ENCODE results near the gene TP53TG5. TPM values are rescaled to one million over a fixed set of nuclear protein-coding genes. Genes with fewer than 3 reads are reported as not detected.

TP53TG5 gene
- total and polyA plus RNA-seq, 2 of the 8 experiments (the other 6 are each of a cell fraction or from before 2014, with no cell fraction given) = not detected

DNA sequence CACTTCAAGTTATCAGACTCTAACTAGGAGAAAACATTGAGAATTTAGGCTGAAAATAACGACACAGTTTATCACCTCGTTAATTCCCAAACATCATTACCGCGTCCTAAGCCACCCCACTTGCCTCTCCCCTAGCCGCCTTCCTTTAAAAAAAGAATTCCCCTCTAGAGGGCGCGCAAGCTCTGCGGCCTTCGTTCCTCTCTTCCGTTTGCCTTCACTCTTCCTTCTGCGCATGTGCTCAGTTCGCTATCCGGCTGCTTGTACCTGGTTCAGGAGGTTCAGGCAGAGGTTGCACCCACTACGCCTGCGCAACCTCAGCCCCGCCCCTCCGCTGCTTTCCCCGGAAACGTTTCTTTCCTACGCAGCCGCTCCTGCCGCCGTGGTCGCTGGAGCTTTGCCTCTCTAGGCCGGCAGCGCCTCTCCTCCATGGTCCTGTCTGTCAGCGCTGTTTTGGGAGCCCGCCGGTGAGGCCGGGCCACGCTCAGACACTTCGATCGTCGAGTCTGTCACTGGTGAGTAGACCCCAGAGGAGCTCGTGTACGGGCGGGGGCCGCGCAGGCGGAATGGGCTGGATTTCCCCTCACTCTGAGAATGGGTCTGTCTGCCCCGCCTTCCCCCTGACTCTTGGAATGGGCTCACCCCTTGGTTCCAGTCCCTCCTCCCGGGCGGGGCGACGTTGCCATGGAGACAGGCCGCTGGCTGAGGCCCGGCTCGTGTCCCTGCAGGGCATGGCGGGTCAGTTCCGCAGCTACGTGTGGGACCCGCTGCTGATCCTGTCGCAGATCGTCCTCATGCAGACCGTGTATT, 15.1 kb downstream of the TP53TG5 start, which contains the start of gene SYS1 (continued):
- TF ChIP-seq CBX8 (IDR thresholded peaks at IDR 0.05; ENCODE audit: borderline replicate concordance, low read depth, low read length) (no peak), RBBP5 (IDR thresholded peaks at IDR 0.05; ENCODE audit: borderline replicate concordance, low read depth, low read length) (peak; percentile 74; the same call in 1 of the 2 replicates), EZH2 (IDR thresholded peaks at IDR 0.05; ENCODE audit: low read depth, low read length, severe bottlenecking) (no peak), SP2 (IDR thresholded peaks at IDR 0.05; ENCODE audit: low read length) (peak; percentile 82), GABPA (IDR thresholded peaks at IDR 0.05; ENCODE audit: borderline replicate concordance, insufficient read depth, low read length) (no peak), RXRA (IDR thresholded peaks at IDR 0.05; ENCODE audit: insufficient read depth, low read depth, low read length) (no peak), JUN (IDR thresholded peaks at IDR 0.05; ENCODE audit: low read depth, low read length) (no peak), CREB1 (IDR thresholded peaks at IDR 0.05) (peak; percentile 45), RFX5 (IDR thresholded peaks at IDR 0.05; ENCODE audit: borderline replicate concordance, low read depth, low read length) (no peak), TBP (IDR thresholded peaks at IDR 0.05; ENCODE audit: low read depth, low read length) (peak; percentile 49), SUZ12 (IDR thresholded peaks at IDR 0.05; ENCODE audit: low read length) (no peak), GTF2F1 (IDR thresholded peaks at IDR 0.05; ENCODE audit: borderline replicate concordance, low read depth, low read length) (no peak), SIX5 (IDR thresholded peaks at IDR 0.05; ENCODE audit: low read depth, low read length) (no peak), USF2 (IDR thresholded peaks at IDR 0.05; ENCODE audit: low read length) (peak; percentile 26; the same call in 1 of the 2 replicates), TEAD4 (IDR thresholded peaks at IDR 0.05; ENCODE audit: low read depth, low read length) (no peak), NRF1 (IDR thresholded peaks at IDR 0.05; ENCODE audit: low read depth, low read length) (peak; percentile 99), NANOG (IDR thresholded peaks at IDR 0.05; ENCODE audit: insufficient read depth, low read depth, low read length, poor library complexity, severe bottlenecking) (no peak), SIN3A (conservative IDR thresholded peaks at IDR 0.05 in 1 of 2, IDR thresholded peaks at IDR 0.05 in 1 of 2; ENCODE audit: low read depth in 1 of 2, low read length in 2 of 2) (peak in 1 of 2 experiments; percentile 98; a peak in 3 of 4 replicates), HDAC2 (IDR thresholded peaks at IDR 0.05; ENCODE audit: borderline replicate concordance in 1 of 2, low read depth in 2 of 2, low read length in 2 of 2) (peak in 1 of 2 experiments; percentile 85; a peak in 1 of 4 replicates)
- TF ChIP-seq, protein P1, sequence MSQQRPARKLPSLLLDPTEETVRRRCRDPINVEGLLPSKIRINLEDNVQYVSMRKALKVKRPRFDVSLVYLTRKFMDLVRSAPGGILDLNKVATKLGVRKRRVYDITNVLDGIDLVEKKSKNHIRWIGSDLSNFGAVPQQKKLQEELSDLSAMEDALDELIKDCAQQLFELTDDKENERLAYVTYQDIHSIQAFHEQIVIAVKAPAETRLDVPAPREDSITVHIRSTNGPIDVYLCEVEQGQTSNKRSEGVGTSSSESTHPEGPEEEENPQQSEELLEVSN (IDR thresholded peaks at IDR 0.05) = no peak
- TF ChIP-seq, protein P2, sequence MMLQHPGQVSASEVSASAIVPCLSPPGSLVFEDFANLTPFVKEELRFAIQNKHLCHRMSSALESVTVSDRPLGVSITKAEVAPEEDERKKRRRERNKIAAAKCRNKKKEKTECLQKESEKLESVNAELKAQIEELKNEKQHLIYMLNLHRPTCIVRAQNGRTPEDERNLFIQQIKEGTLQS (IDR thresholded peaks at IDR 0.05; ENCODE audit: insufficient read depth, low read depth, low read length) = no peak

All from H1 (cell line).